GM12801 (cell line): Measurements from ENCODE around the gene SZT2.

ENCODE experiments used
- TF ChIP-seq, protein P1 (sequence below): IDR thresholded peaks from one replicate; pipeline ENCODE4 v1.5.1; 2011; ENCODE audit warnings: control low read depth; ENCODE audit not compliant: insufficient read length; ENCODE audit errors: extremely low read depth

SZT2 gene

DNA sequence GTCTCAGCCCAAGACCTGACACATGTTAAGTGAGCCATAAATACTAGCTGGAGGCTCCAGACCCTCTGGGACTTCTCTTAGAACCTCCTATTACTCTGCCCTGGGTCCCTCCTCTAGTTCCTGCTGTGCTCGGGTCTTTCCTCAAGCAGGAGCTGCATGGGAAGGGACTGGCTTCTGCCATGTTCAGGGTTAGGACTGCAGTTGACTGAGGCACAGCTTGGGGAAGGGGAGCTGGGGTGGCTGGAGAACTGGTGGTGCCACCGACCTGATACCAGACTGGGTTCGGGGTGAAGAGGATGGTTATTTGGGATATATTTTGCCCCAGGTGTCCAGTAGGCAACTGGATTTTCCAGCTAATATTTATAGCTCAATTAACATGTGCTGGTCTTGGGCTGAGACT lies 48.3 kb downstream of the SZT2 start:
- TF ChIP-seq, protein P1, sequence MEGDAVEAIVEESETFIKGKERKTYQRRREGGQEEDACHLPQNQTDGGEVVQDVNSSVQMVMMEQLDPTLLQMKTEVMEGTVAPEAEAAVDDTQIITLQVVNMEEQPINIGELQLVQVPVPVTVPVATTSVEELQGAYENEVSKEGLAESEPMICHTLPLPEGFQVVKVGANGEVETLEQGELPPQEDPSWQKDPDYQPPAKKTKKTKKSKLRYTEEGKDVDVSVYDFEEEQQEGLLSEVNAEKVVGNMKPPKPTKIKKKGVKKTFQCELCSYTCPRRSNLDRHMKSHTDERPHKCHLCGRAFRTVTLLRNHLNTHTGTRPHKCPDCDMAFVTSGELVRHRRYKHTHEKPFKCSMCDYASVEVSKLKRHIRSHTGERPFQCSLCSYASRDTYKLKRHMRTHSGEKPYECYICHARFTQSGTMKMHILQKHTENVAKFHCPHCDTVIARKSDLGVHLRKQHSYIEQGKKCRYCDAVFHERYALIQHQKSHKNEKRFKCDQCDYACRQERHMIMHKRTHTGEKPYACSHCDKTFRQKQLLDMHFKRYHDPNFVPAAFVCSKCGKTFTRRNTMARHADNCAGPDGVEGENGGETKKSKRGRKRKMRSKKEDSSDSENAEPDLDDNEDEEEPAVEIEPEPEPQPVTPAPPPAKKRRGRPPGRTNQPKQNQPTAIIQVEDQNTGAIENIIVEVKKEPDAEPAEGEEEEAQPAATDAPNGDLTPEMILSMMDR = no peak

DNA sequence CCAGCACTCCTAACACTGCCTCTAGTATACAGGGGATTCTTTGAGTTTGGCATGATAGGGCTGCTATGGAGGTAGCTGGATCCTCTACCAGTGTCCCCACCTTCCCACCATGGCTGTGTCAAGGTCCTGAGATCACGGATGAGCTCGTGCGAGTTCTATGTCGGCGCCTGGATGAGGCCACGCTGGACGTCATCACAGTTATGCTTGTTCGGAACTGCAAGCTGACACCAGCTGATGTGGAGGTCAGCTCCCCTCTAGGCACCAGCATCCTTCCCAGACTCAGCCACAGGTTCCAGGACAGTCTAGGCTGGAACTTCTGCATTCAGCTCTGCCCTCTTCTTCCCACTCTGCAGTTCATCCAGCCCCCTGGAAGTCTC lies 48.9 kb downstream of the SZT2 start:
- TF ChIP-seq, protein P1 = no peak

DNA sequence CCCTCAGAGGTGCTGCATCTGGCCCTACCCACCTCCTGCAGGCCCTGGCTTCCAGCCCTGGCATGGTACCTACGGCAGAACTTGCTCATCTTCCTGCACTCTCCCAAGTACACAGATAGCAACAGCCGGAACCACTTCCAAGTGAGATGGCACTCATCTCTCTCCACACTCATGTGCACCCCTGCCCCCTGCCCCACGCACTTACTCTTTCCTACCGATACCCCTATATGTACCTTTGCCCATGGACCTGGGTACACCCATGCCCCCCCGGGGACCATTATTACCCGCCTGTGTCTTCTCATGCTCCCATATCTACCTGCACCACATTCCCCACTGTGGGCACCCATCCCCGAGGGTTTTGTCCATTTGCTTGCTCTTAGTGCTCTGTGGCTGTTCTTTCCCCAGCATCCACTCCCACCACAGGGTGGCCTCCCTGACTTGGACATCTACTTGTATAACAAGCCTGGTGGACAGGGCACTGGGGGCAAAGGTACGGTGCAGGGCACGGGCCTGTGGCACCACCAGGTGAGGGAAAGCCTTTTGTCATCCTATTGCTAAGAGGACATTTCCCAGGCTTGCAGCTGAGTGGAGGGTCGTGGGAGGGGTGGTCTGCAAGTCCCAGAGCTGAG lies 49.4 kb downstream of the SZT2 start:
- TF ChIP-seq, protein P1 = no peak

DNA sequence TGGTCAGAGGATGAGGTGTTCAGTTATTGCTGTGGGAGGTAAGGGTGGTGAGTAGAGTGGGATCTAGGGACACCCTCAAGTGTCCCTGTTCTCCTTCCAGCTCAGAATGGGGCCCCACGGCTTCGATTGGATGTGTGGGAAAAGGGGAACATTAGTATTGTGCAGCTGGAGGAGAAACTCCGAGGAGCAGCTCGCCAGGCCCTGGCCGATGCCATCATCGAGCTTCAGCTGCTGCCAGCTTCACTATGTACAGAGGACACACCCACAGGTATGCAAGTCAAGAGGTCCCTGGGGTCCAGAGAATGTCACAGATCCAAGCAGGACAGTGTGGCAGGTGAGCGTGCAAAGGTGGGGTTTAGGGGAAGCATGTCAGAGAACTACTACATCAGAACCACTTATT lies 50.1 kb downstream of the SZT2 start:
- TF ChIP-seq, protein P1 = no peak

DNA sequence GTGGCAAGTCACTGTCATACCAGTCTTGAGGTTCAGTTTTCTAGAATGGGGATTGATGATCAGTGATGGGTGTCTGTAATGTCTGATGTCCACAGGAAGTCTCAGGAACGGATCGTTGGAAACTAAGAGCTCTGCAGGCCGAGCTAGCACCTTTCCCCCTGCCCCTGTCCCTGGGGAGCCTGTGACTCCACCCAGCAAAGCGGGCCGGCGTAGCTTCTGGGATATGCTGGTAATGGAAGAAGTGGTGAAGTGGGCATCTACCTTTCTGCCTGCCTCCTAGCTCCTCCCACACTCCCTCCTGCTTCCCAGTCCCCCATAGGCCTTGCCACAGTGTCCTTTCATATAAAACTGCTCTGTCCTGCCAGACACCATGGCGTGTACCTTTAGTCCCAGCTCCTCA lies 50.7 kb downstream of the SZT2 start:
- TF ChIP-seq, protein P1 = no peak

DNA sequence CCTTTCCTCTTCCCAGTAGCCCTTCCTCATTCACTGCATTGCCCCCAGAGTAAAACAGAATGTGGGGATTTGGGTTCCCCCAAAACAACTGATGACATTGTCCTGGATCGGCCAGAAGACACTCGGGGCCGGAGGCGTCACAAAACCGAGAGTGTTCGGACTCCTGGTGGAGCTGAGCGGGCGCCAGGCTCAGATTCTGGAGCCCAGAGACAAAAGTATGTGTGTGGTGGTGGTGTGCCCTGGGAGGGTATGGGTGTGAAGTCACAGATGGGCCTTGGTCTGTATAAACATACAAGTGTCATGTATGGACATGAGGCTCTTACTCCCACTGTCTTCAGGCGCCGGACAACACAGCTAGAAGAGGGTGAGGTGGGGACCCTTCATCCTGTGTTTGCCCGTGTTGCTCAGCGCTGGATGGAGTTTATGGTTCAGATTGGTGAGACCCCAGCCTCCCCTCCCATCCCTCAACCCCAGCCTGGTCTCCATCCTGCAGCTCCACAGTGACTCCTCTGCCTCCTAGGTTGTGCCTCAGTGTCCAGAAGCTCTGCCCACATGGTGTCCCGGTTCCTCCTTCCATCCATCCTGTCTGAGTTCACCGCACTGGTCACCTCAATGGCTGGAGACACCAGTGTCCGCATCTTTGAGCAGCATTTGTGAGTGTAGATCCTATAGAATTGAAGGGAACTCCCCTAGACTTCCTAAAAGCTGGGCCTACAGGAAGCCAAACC lies 51.6 kb downstream of the SZT2 start:
- TF ChIP-seq, protein P1 = no peak

DNA sequence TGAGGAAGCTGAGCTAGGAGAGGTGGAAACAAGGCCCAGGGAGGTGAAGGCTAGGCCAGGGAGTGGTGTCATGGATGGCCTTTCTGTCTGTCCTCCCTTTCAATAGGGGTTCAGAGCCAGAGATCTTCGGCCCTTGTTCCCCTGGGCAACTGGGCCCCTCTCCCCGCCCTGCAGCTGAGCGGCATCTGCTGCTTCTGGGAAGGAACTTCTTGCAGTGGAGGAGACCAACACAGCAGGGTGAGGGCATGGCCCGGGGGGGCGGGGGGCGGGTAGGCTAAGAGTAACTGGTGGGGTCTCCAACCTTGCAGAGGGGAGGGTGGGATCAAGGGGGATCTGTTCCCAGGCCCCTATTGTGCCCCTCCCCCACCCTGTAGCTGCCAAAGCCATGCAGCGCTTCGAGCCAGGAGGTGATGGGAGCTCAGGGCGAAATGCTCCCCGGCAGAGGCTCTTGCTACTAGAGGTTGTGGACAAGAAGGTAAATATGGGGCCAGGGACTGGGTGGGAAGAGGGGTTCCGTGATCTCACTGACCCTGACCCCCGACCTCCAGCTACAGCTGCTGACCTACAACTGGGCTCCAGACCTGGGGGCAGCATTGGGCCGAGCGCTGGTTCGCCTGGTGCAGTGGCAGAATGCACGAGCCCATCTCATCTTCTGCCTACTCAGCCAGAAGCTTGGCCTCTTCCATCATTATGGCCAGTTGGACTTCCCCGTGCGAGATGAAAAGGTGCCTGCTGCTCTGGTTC lies 52.4 kb downstream of the SZT2 start:
- TF ChIP-seq, protein P1 = no peak
